GM19099 (cell line): ENCODE measurements around the gene THRB.

Experiments used
- POLR2A ChIP-seq: IDR thresholded peaks from 3 replicates; pipeline ENCODE4 v1.6.1; 2011; ENCODE audit warnings: low read depth; ENCODE audit not compliant: insufficient read length; ENCODE audit errors: extremely low read depth

Gene THRB

DNA sequence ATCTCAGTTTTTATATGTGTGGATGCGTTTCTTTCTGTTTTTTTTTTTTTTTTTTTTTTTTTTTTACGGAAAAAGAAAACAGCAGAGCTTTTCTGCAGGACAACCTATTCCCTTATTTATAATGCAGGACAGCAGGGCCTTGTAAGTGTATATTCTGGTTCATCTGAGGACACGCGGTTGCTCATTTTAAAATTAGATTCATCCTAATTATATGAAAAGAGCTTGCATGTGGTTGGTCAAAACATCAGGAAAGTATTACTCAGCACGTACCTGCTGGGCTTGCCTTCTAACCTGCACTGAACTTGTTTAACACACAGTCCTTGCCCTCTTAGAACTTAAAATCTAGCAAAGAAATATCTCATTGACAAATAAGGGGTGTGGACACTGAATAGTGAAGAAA is 13.5 kb downstream of the THRB start:
- TF ChIP-seq POLR2A: no peak

DNA sequence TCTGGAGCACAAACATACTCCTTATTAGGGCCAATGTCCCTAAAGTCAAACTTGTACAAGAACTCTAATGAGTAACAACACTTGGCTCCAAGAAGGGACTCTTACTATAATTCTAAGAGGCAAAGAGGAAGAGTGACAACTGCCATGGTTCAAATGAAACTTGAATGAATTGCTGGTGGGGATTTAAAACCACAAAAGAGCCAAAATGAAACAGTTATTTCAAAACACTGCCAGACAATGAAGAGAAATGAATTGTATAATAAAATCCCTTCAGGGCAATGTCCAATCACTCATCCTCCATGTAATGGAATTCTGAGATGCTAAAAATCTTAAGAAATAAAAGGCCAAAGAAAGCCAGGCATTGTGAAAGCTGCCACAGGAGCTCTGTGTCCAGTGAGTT is 14.2 kb downstream of the THRB start:
- TF ChIP-seq POLR2A: no peak

DNA sequence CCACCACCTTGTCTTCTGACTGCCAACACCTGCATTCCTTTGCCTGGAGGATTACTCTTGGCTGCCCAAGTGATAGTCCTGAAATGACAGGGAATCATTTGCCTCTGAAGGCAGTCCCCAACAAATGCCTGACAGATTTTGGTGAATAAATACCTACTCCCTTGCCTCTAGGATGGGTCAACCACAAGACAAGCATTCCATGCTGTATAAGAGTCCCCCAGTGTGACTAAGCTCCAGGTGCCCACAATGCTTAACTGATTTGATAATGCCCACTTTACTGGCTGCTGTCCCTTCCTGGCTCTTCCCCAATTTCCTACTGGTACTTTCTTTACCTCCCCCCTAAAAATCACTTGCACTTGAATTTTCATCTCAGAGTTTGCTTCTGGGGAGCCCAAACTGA is 14.8 kb downstream of the THRB start:
- TF ChIP-seq POLR2A: no peak

- TF ChIP-seq POLR2A: no peak
Measured at GRCh38 chr3:24476871-24477656, 17.6 kb downstream of the THRB start.

DNA sequence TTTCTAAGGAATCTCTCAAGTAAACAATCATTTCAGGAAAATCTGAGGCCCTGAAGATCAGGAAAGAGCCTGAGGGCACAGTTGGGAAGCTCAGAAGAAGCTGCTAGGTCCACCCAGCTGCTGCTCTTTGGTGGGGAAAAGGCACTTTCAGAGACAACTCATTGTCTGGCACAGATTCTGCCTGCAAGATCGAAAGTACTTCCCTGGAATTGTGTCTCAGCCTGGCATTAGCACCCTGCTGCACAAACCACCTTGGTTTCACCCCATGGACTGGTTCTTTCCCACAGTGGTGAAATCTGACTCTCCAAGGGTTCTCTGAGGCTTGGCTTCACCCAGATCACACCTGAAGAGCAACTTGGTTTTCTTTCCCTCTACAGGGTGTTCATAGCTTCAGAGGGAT is 18.7 kb downstream of the THRB start:
- TF ChIP-seq POLR2A: no peak

GRCh38 chr3:24474862-24475261 is 19.8 kb downstream of the THRB start:
- no peak for TF ChIP-seq POLR2A

- no peak for TF ChIP-seq POLR2A
Measured at GRCh38 chr3:24472358-24472757, 22.3 kb downstream of the THRB start.

DNA sequence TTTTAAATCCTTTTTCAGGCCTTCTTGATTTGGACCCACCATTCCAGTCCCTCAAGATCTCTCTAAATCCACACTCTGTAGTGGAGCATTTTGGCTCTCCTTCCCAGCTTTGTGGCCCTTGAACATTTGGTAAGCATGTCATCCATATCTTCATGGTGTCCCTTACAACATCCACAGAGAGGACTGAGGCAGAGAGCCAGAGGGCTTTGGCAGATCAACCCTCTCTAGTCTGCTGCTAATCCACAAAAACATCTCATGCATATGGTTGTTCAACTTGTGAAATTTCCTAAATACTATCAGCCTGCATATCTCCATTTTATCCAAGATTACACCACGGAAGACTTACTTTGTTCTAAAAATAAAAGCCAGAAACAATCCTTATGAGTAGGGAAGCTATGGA is 23.2 kb downstream of the THRB start:
- no peak for TF ChIP-seq POLR2A

- TF ChIP-seq POLR2A: no peak
Measured at GRCh38 chr3:24470277-24470676, 24.4 kb downstream of the THRB start.

- TF ChIP-seq POLR2A: no peak
Measured at GRCh38 chr3:24464389-24464788, 30.3 kb downstream of the THRB start.

DNA sequence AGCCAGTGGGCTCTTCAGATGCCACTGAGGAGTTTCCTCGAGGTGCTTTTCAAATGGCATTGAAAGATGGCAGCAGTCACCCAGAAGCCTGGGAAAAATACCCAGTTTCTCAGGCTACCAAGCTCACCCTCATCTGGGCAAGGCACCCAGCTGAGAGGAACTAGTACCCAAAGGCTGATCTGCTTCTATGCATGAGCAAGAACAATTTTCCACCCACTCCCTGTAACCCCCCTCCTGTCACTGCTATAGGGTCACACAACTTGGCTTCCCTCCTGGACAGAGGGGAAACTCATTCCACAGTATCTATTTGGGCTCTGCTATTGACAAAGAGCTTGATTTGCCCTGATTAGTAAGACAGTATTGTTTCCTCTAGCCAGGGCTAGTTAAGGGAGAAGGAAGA is 31.9 kb downstream of the THRB start:
- TF ChIP-seq POLR2A: no peak

GRCh38 chr3:24460974-24461373 is 33.7 kb downstream of the THRB start:
- TF ChIP-seq POLR2A: no peak

DNA sequence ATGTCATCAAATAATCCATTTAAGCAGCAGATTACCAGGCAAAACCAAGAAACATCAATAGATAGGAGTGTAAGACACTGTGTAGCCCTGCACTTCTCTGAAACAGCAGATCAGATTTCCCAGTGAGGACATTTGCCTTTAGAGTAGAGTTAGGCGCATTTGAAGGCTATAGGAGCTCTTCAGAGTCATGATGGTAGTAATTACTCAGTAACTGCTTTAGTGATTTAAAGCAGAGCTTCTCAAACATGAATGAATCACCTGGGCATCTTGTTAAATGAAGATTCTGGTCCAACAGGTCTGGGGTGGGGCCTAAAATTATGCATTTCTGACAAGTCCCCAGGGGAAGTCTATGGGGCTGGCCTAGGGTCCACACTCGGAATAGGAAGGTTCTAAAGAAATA is 36.9 kb downstream of the THRB start:
- TF ChIP-seq POLR2A: no peak

GRCh38 chr3:24454856-24455255 is 39.8 kb downstream of the THRB start:
- no peak for TF ChIP-seq POLR2A

DNA sequence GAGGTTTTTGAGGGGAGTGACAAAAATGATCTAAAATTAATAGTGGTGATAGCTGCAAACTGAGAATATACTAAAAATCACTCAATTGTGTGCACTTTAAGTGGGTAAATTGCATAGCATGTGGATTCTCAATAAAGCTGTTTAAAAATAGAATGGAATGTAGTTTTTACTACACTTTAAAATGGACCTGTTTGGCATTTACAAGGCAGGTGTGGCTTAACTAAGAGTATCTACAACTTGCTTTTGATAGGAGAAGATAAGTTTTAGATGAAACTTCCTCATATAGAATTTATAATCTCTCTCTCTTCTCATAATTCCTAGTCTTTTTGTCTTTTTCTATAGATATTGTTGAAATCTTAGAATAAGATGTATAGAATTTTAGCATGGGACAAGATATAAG is 40.3 kb downstream of the THRB start:
- TF ChIP-seq POLR2A: no peak

DNA sequence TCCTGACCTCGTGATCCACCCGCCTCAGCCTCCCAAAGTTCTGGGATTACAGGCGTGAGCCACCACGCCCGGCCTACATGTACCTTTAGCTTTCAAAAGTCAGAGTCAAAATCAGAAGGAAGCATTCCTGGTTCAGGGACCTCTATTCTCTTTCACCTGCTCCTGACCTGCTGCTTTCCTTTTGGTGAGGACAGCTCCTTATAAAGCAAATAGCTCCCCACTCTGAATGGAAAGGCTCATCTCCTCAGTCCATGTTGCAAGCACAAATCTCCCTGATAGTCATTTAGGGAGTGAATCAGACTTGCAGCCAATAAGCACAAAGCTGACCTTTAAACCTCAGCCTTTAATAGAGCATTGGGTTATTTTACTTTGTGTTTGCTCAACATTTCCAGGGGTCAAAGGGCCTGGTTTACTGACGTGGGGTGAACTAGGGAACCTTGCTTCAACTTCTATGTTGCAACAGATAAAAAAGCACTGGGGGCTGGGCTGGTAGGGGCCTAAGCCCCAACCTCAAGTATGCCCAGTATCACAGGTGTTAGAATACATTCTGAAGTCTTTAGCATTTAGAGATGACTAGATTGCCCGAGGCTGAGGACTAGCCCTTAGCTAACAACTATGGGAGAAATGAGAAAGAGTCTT is 43.1 kb downstream of the THRB start:
- no peak for TF ChIP-seq POLR2A

DNA sequence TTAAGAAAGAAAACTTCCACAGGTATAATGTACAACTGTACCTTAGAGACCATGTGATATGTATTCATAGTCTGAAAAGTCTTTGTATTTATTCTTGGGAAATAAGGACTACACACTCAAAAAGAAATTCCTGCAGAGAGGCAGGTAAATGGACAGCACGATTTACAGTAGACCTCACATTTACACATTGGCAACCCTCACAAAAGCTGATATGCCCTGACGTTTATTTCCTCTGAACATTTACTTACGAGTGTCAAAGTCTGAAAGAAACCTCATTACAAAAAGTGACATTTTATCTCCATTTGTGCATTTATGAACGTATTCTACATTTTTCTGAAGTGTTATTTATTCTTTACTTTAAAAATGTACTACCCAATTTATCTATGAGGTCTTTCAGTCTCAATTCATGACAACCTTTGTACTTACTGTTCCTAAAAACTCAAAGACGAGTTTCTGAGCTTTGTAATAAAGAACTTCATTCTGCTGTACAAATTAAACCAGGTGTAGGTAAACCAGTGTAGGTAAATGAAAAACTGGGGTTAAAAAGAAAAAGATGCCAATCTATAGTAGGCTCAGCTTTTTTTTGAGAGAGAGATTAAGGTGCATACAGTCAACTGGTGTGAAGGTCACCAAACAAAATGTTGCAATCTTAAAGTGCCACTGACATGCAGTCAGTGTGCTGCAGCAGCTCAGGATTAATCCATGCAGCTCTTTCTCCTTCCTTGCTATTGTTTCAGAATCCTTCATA is 44.3 kb downstream of the THRB start:
- no peak for TF ChIP-seq POLR2A

DNA sequence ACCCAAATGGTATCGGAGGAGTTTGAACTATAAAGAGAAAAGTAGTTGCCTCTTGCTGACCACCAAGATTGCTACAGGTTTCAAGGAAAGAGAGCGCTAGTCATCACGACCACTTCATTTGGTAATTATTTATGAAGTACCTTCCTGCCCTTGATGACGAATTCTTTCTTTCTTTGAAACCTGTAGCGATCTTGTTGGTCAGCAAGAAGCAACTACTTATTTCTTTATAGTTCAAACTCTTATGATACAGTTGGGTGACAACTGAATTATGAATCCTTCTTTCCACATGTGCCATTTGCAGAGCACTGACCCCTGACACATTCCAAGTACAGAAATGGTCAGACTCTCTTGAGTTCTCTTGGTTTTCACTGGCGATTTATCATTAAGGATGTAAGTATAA is 46.8 kb downstream of the THRB start:
- TF ChIP-seq POLR2A: no peak
